ENCODE results near the gene CARD19.

CARD19 gene

GRCh38 chr9:93133681-93134014 is 37.6 kb downstream of the CARD19 start:
- DNase-seq (ENCODE audit: low read depth in 2 of 2), result peak in 1 of 2 donors; percentile 38

- DNase-seq (ENCODE audit: low read depth in 2 of 2), result peak; percentile 74 to 78
Observed at GRCh38 chr9:93134015-93134739, 38.2 kb downstream of the CARD19 start, which contains the start of gene NINJ1. TSS of gene NINJ1 (minus strand) at chr9:93134251. CDS start at chr9:93134217, 34 bp downstream.

GRCh38 chr9:93134740-93135444 is 38.9 kb downstream of the CARD19 start:
- no peak for DNase-seq (ENCODE audit: low read depth in 2 of 2)

GRCh38 chr9:93136011-93136440 is 40.0 kb downstream of the CARD19 start:
- no peak for DNase-seq (ENCODE audit: low read depth in 2 of 2)

GRCh38 chr9:93137362-93137761 is 41.3 kb downstream of the CARD19 start:
- no peak for DNase-seq (ENCODE audit: low read depth in 2 of 2)

- no peak for DNase-seq (ENCODE audit: low read depth in 2 of 2)
Observed at GRCh38 chr9:93138171-93138764, 42.3 kb downstream of the CARD19 start.

- DNase-seq (ENCODE audit: low read depth in 2 of 2), result no peak
Observed at GRCh38 chr9:93139365-93140182, 43.6 kb downstream of the CARD19 start.

- DNase-seq (ENCODE audit: low read depth in 2 of 2), result no peak
Observed at GRCh38 chr9:93141771-93142483, 45.9 kb downstream of the CARD19 start.

- no peak for DNase-seq (ENCODE audit: low read depth in 2 of 2)
Observed at GRCh38 chr9:93143830-93144530, 48.0 kb downstream of the CARD19 start.

GRCh38 chr9:93146696-93147095 is 50.7 kb downstream of the CARD19 start:
- peak; percentile 34 to 35 for DNase-seq (ENCODE audit: low read depth in 2 of 2)

- DNase-seq (ENCODE audit: low read depth in 2 of 2), result no peak
Observed at GRCh38 chr9:93147632-93148031, 51.6 kb downstream of the CARD19 start.

- no peak for DNase-seq (ENCODE audit: low read depth in 2 of 2)
Observed at GRCh38 chr9:93148721-93149120, 52.7 kb downstream of the CARD19 start.

- no peak for DNase-seq (ENCODE audit: low read depth in 2 of 2)
Observed at GRCh38 chr9:93149361-93149760, 53.3 kb downstream of the CARD19 start.

- no peak for DNase-seq (ENCODE audit: low read depth in 2 of 2)
Observed at GRCh38 chr9:93151097-93151784, 55.2 kb downstream of the CARD19 start.

- DNase-seq (ENCODE audit: low read depth in 2 of 2), result no peak
Observed at GRCh38 chr9:93154293-93154903, 58.4 kb downstream of the CARD19 start.

GRCh38 chr9:93155716-93156474 is 59.9 kb downstream of the CARD19 start:
- no peak for DNase-seq (ENCODE audit: low read depth in 2 of 2)

GRCh38 chr9:93156475-93157008 is 60.5 kb downstream of the CARD19 start:
- no peak for DNase-seq (ENCODE audit: low read depth in 2 of 2)

- peak; percentile 60 to 66 for DNase-seq (ENCODE audit: low read depth in 2 of 2)
Observed at GRCh38 chr9:93159601-93160471, 63.8 kb downstream of the CARD19 start.
